Left ventricle myocardium inferior (tissue), 1 donor: Measurements from ENCODE around the gene FKBP11. TPM values are rescaled to one million over a fixed set of nuclear protein-coding genes. Genes with fewer than 3 reads are reported as not detected.
"Not testable (repeated sequence)": the region's sequence is repeated elsewhere in the genome, so short reads cannot be mapped to it uniquely, and the experiment has no call there.

ENCODE experiments used
- DNase-seq: peaks from one replicate; pipeline ENCODE4 v3.0.0-alpha.2; 2020
- H3K27ac ChIP-seq: fragments of 200-600 bp; replicated peaks from 2 replicates; pipeline ENCODE4 v1.8.0; 2021
- H3K27me3 ChIP-seq: fragments of 200-600 bp; 2 replicates; pipeline ENCODE4 v1.8.0; 2021; ENCODE audit warnings: low read depth
- H3K36me3 ChIP-seq: fragments of 200-600 bp; 2 replicates; pipeline ENCODE4 v1.8.0; 2021
- H3K4me1 ChIP-seq: fragments of 200-600 bp; 2 replicates; pipeline ENCODE4 v1.8.0; 2021
- H3K4me3 ChIP-seq: fragments of 200-600 bp; 2 replicates; pipeline ENCODE4 v1.8.0; 2021; ENCODE audit warnings: mild to moderate bottlenecking, moderate library complexity
- H3K9me3 ChIP-seq: fragments of 200-600 bp; replicated peaks from 2 replicates; pipeline ENCODE4 v1.8.0; 2021
- intact Hi-C: fragments of 100-400 bp; cut with micrococcal nuclease; formaldehyde crosslinking; loops from one replicate; pipeline ENCODE4 v1.11.0; 2022
- total RNA-seq: library from RNA; stranded (reverse); fragmentation: NEBNext Ultra II Directional; extraction: Animal tissue kit (Norgen Biotek cat#: 25700); gene quantifications from one replicate; pipeline ENCODE4 v1.2.1, GENCODE V29; 2021
- TF ChIP-seq, protein P1 (sequence below): fragments of 200-600 bp; IDR thresholded peaks from 2 replicates; pipeline ENCODE4 v1.8.0; 2021; ENCODE audit warnings: antibody characterized with exemption, mild to moderate bottlenecking, borderline replicate concordance
- donor health status: DM: no; HTN: yes; CAD: no; lungs with severe emphysema.

The FKBP11 gene
- total RNA-seq, 1 donor from 2014 or later, result 4.3 TPM

DNA sequence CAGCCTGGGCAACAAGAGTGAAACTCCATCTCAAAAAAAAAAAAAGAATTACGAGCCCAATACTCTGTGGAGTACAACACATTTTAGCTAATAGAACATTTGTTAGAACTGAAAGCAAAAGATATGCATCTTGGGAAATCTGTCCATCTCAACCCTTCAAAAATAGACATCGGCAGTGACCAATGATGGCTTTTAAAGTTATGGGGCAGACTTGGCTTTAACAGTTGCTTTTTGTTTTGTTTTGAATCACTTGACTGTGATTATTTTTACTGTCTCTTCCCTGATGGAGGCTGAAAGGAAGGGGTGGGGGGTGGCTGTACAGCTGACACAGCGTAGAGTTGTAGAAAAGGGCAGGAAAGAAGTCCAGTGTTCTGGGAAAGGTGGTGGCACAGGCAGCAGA is 2.2 kb downstream of the FKBP11 start:
- intact Hi-C loops, result no loop called here
- TF ChIP-seq, protein P1, sequence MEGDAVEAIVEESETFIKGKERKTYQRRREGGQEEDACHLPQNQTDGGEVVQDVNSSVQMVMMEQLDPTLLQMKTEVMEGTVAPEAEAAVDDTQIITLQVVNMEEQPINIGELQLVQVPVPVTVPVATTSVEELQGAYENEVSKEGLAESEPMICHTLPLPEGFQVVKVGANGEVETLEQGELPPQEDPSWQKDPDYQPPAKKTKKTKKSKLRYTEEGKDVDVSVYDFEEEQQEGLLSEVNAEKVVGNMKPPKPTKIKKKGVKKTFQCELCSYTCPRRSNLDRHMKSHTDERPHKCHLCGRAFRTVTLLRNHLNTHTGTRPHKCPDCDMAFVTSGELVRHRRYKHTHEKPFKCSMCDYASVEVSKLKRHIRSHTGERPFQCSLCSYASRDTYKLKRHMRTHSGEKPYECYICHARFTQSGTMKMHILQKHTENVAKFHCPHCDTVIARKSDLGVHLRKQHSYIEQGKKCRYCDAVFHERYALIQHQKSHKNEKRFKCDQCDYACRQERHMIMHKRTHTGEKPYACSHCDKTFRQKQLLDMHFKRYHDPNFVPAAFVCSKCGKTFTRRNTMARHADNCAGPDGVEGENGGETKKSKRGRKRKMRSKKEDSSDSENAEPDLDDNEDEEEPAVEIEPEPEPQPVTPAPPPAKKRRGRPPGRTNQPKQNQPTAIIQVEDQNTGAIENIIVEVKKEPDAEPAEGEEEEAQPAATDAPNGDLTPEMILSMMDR, result no peak
- no peak for DNase-seq

GRCh38 chr12:48917857-48918537 is 7.3 kb downstream of the FKBP11 start:
- Histone ChIP-seq H3K27me3 (no peaks in the 10 kb centered on the region), H3K27ac (no peak overlapping the region), H3K36me3 (no peaks in the 10 kb centered on the region), H3K4me1 (no peaks in the 10 kb centered on the region), H3K9me3 (no peaks in the 10 kb centered on the region), H3K4me3 (no peak overlapping the region)
- intact Hi-C loops, result no loop called here
- no peak for DNase-seq
- TF ChIP-seq, protein P1, result no peak

More for the DNA sequence above, 2.2 kb downstream of the FKBP11 start:
- Histone ChIP-seq H3K9me3 (no peaks in the 10 kb centered on the region), H3K27ac (no peak overlapping the region), H3K4me3 (no peak overlapping the region), H3K36me3 (no peaks in the 10 kb centered on the region), H3K4me1 (peaks cover 17% of the 10 kb centered on the region), H3K27me3 (no peaks in the 10 kb centered on the region)

DNA sequence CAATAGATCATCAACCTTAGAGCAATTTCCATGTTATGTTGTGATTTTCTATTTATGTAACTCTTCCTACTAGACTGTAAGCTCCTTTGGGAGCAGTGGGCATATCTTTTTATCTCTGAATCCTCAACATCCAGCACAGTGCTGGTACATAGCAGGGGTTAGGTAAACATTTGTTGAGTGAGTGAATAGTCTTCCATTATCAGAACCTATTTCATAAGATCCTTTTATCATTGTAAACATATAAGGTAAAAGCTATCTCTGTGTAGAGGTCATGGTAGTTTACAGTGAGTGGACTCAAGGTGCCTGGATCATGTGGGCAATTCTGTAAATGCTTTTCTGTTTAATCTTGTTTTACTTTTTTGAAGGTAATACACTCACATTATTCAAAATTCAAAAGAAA is 15.1 kb downstream of the FKBP11 start:
- TF ChIP-seq, protein P1, result no peak
- H3K9me3 ChIP-seq, result no peaks in the 10 kb centered on the region
- H3K27me3 ChIP-seq, result no peaks in the 10 kb centered on the region
- no peaks in the 10 kb centered on the region for H3K4me1 ChIP-seq
- no peak overlapping the region for H3K4me3 ChIP-seq
- no peaks in the 10 kb centered on the region for H3K36me3 ChIP-seq
- no peak overlapping the region for H3K27ac ChIP-seq
- intact Hi-C loops, result no loop called here
- no peak for DNase-seq

GRCh38 chr12:48909698-48910097 is 15.6 kb downstream of the FKBP11 start:
- H3K4me3 ChIP-seq, H3K9me3 ChIP-seq, H3K36me3 ChIP-seq, intact Hi-C loops, DNase-seq, H3K27me3 ChIP-seq, H3K27ac ChIP-seq, H3K4me1 ChIP-seq: not testable (repeated sequence)

DNA sequence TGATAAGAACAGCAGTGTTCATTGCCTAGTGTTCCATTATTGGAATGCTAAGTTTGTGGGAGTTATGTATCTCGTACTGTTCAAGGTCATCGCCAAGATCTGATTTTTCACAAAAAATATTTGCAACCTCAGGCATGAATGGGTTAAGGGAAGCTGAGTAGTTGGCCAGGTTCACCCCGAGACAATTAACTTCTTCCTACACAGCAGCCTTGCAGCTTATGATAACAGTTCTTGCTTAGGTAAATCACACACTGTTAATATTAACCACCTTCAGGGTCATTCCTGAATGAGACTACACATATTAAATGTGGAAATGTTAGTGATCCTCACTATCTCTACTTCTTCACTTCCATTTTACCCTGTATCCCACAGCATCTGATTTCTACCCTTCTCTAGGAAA is 18.0 kb downstream of the FKBP11 start:
- no peaks in the 10 kb centered on the region for H3K27me3 ChIP-seq
- H3K27ac ChIP-seq, result no peak overlapping the region
- no peaks in the 10 kb centered on the region for H3K36me3 ChIP-seq
- no peak overlapping the region for H3K4me3 ChIP-seq
- intact Hi-C loops, result no loop called here
- TF ChIP-seq, protein P1, result no peak
- DNase-seq, result no peak
- peaks cover 9% of the 10 kb centered on the region for H3K4me1 ChIP-seq
- no peaks in the 10 kb centered on the region for H3K9me3 ChIP-seq

GRCh38 chr12:48903982-48904411 is 21.3 kb downstream of the FKBP11 start:
- peak overlapping the region; percentile 61 for H3K4me3 ChIP-seq
- peak; percentile 68 for DNase-seq
- no peaks in the 10 kb centered on the region for H3K36me3 ChIP-seq
- TF ChIP-seq, protein P1, result peak; percentile 70
- peaks cover 5% of the 10 kb centered on the region for H3K27me3 ChIP-seq
- intact Hi-C loops, result no loop called here
- peaks cover 9% of the 10 kb centered on the region for H3K4me1 ChIP-seq
- H3K9me3 ChIP-seq, result no peaks in the 10 kb centered on the region
- no peak overlapping the region for H3K27ac ChIP-seq
